Natural killer cell (primary cell): ENCODE measurements around the gene HOXA9. TPM values are rescaled to one million over a fixed set of nuclear protein-coding genes. Genes with fewer than 3 reads are reported as not detected.

Experiments
- ATAC-seq, 3 donors: fragments of 150-1000 bp in 2 of 3; fragments of 200-7000 bp in 1 of 3; cut with Tn5 transposase; 1 replicate in 1 of 3; 2 replicates in 2 of 3; pipeline ENCODE4 v1.10.0; 2021; ENCODE audit warnings: mild to moderate bottlenecking in 2 of 3, moderate library complexity in 2 of 3
- DNase-seq, 2 donors: peaks; one replicate each; pipeline versions ENCODE4 v3.0.0 to v3.0.0-alpha.2; 2013 to 2021; ENCODE audit warnings: mixed read lengths in 1 of 2
- H3K27ac ChIP-seq: one replicate; pipeline ENCODE4 v1.5.1; 2013; ENCODE audit warnings: mild to moderate bottlenecking, low read length
- H3K27me3 ChIP-seq: one replicate; pipeline ENCODE4 v1.6.1; 2013; ENCODE audit warnings: low read length; ENCODE audit not compliant: control insufficient read depth, insufficient read depth
- H3K36me3 ChIP-seq: one replicate; pipeline ENCODE4 v1.6.1; 2013; ENCODE audit warnings: low read length; ENCODE audit not compliant: control insufficient read depth, insufficient read depth
- H3K4me1 ChIP-seq: one replicate; pipeline ENCODE4 v1.6.1; 2013; ENCODE audit warnings: low read length; ENCODE audit not compliant: control insufficient read depth, insufficient read depth
- H3K4me3 ChIP-seq: one replicate; pipeline ENCODE4 v1.5.1; 2013; ENCODE audit warnings: low read length
- H3K9me3 ChIP-seq: one replicate; pipeline ENCODE4 v1.6.1; 2013; ENCODE audit warnings: low read length; ENCODE audit not compliant: control insufficient read depth, insufficient read depth
- H3K27ac Mint-ChIP-seq, 2 donors: one replicate each; pipeline ENCODE4 v1.8.0; 2022; ENCODE audit warnings: mild to moderate bottlenecking in 2 of 2, mixed read lengths in 2 of 2, moderate library complexity in 1 of 2
- H3K27me3 Mint-ChIP-seq, 2 donors: one replicate each; pipeline ENCODE4 v1.8.0; 2022; ENCODE audit warnings: low read depth in 2 of 2, mixed read lengths in 2 of 2
- H3K36me3 Mint-ChIP-seq: one replicate; pipeline ENCODE4 v1.8.0; 2022; ENCODE audit warnings: mixed read lengths
- H3K4me1 Mint-ChIP-seq, 2 donors: one replicate each; pipeline ENCODE4 v1.8.0; 2022; ENCODE audit warnings: mixed read lengths in 2 of 2
- H3K4me3 Mint-ChIP-seq: one replicate; pipeline ENCODE4 v1.8.0; 2022; ENCODE audit warnings: mild to moderate bottlenecking, moderate library complexity, mixed read lengths
- H3K9me3 Mint-ChIP-seq, 2 donors: one replicate each; pipeline ENCODE4 v1.8.0; 2022; ENCODE audit warnings: mixed read lengths in 2 of 2
- WGBS: methylation state at CpG from one replicate; pipeline ENCODE4 v1.1.7; 2013; ENCODE audit warnings: missing lambda C conversion rate; ENCODE audit not compliant: insufficient coverage; 5-methylcytosine and 5-hydroxymethylcytosine counted together
- intact Hi-C: fragments of 100-400 bp; cut with micrococcal nuclease; formaldehyde crosslinking; loops from one replicate; pipeline ENCODE4 v1.14.2; 2022
- total RNA-seq, 4 donors: library from RNA; stranded (reverse); fragments of 120-200 nt in 1 of 4; gene quantifications; one replicate each; pipeline versions ENCODE4 v1.2.3 to v1.2.4, GENCODE V29; 2013 to 2022
- TF ChIP-seq, protein P1 (sequence below): fragments of 200-600 bp; IDR thresholded peaks from one replicate; pipeline ENCODE4 v1.8.0; 2022; ENCODE audit warnings: antibody characterized with exemption

The HOXA9 gene
- total RNA-seq, 3 donors from 2014 or later (not counting 1 experiment from before 2014, with no cell fraction given) = 0.39 to 4.6 (median 0.42) TPM

DNA sequence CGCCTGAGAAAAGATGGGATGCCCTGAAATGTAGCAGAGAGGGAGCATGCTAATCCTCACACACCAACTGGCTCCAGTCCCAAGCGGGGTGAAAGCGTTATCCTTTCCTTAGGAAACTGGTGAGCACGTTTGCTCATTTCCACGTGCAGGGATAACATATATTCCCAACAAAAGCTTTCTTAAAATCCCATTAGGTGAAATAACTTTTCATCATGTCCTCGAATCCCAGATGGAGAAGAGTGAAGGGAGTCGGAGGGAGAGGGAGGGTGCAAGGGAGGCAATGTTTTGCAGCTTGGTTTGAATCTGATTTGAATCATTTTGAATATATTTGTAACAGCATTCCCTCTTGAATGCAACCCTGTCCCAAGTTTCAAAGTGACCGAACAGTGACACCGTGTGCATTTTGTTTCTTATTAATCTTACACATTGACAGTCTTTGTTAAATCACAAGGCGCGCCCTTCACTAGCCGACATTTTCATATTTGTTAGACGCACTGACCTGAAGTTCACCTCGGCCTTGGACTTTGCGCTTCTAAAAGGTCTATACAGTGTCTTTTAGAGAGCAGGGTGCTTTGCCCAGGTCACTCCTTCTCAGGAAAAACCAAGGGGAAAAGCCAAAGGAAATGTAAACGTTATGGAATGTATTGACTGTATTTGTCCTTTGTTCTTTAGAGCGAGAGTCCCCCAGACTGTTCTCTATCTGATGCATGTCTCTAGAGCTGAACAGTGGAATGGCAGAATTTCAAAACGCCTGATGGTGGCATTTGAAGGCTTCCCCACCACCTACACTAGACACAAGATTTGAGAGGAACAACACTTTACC lies 31.7 kb downstream of the HOXA9 start:
- intact Hi-C loops = no loop called here
- Histone ChIP-seq H3K4me1 (no peaks in the 10 kb centered on the region), H3K27me3 (peaks cover 6% of the 10 kb centered on the region), H3K9me3 (no peaks in the 10 kb centered on the region), H3K36me3 (no peaks in the 10 kb centered on the region), H3K4me3 (no peak overlapping the region), H3K27ac (no peak overlapping the region)
- Mint-ChIP-seq H3K36me3 (no peaks in the 10 kb centered on the region), H3K4me3 (no peak overlapping the region), H3K27me3 (peaks cover 38 to 46% of the 10 kb centered on the region in 2 donors), H3K4me1 (no peaks in the 10 kb centered on the region), H3K9me3 (no peaks in the 10 kb centered on the region), H3K27ac (no peak overlapping the region)
- DNase-seq (no peak), ATAC-seq (no peak)
- WGBS = 89% methylated on average over 18 of the region's 18 CpGs
- TF ChIP-seq, protein P1, sequence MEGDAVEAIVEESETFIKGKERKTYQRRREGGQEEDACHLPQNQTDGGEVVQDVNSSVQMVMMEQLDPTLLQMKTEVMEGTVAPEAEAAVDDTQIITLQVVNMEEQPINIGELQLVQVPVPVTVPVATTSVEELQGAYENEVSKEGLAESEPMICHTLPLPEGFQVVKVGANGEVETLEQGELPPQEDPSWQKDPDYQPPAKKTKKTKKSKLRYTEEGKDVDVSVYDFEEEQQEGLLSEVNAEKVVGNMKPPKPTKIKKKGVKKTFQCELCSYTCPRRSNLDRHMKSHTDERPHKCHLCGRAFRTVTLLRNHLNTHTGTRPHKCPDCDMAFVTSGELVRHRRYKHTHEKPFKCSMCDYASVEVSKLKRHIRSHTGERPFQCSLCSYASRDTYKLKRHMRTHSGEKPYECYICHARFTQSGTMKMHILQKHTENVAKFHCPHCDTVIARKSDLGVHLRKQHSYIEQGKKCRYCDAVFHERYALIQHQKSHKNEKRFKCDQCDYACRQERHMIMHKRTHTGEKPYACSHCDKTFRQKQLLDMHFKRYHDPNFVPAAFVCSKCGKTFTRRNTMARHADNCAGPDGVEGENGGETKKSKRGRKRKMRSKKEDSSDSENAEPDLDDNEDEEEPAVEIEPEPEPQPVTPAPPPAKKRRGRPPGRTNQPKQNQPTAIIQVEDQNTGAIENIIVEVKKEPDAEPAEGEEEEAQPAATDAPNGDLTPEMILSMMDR = no peak

DNA sequence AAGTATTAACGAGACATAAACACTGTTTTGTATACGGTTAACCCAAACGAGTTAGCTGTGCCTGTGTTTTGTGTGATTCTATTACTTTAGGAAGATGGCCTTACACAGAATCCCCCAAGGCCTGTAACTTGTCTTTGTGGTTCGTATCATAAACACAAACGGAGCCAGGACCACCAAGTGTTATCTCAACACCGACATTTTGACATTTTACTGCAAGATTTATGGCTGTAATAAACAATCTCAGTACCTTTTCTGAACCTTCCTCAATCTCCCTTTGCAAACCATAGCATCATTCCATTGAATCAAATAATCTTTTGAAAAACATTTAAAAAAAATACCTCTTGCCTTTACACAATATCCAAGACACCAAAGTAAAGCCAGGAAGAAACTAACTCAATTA lies 32.4 kb downstream of the HOXA9 start:
- no peak overlapping the region for H3K4me3 Mint-ChIP-seq
- no peaks in the 10 kb centered on the region for H3K9me3 Mint-ChIP-seq
- H3K27ac Mint-ChIP-seq = no peak overlapping the region
- DNase-seq = no peak
- H3K36me3 ChIP-seq = no peaks in the 10 kb centered on the region
- H3K36me3 Mint-ChIP-seq = no peaks in the 10 kb centered on the region
- H3K4me1 Mint-ChIP-seq = no peaks in the 10 kb centered on the region
- peaks cover 6% of the 10 kb centered on the region for H3K27me3 ChIP-seq
- H3K4me1 ChIP-seq = no peaks in the 10 kb centered on the region
- H3K4me3 ChIP-seq = no peak overlapping the region
- intact Hi-C loops = no loop called here
- no peaks in the 10 kb centered on the region for H3K9me3 ChIP-seq
- TF ChIP-seq, protein P1 = no peak
- H3K27ac ChIP-seq = no peak overlapping the region
- peaks cover 37 to 39% of the 10 kb centered on the region in 2 donors for H3K27me3 Mint-ChIP-seq
- 85% methylated on average over 6 of the region's 6 CpGs for WGBS
- no peak for ATAC-seq

DNA sequence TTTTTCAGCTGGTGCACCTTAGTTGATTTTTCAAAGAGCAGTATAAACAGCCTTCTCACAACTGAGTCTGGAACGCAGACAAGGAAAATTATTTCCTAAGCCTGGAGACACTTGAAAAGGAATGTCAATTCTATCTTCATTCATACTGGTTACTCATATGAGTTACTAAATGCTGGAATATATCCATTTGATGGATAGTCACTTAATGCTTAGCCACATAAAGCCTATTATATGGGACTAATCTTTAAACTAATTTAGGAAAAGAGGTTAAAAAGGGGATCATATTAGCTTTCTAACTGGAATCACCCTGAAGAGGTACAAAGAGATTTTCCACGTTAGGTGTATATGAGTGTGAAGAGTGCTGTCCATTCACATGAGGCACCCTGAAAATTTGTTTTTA lies 33.1 kb downstream of the HOXA9 start:
- peak overlapping the region; percentile 47 for H3K4me3 Mint-ChIP-seq
- no peaks in the 10 kb centered on the region for H3K36me3 Mint-ChIP-seq
- Histone ChIP-seq H3K4me3 (no peak overlapping the region), H3K27me3 (peaks cover 6% of the 10 kb centered on the region), H3K36me3 (no peaks in the 10 kb centered on the region), H3K27ac (no peak overlapping the region), H3K4me1 (no peaks in the 10 kb centered on the region), H3K9me3 (no peaks in the 10 kb centered on the region)
- TF ChIP-seq, protein P1 = no peak
- WGBS = 94% methylated on average over 1 of the region's 2 CpGs
- no peaks in the 10 kb centered on the region for H3K9me3 Mint-ChIP-seq
- ATAC-seq (no peak), DNase-seq (no peak)
- peaks cover 32 to 37% of the 10 kb centered on the region in 2 donors for H3K27me3 Mint-ChIP-seq
- intact Hi-C loops = no loop called here
- H3K27ac Mint-ChIP-seq = no peak overlapping the region
- no peaks in the 10 kb centered on the region for H3K4me1 Mint-ChIP-seq
